ENCODE measurements around the gene TBL1XR1. TPM values are rescaled to one million over a fixed set of nuclear protein-coding genes. Genes with fewer than 3 reads are reported as not detected.

TBL1XR1 gene
- total RNA-seq, 1 experiment from 2014 or later: 180 TPM

GRCh38 chr3:177208781-177209180, 11.5 kb upstream of the TBL1XR1 start:
- CTCF ChIA-PET: no interaction called here

More at GRCh38 chr3:177208781-177209180, 11.5 kb upstream of the TBL1XR1 start:
- DNase-seq (ENCODE audit: low read depth, low spot score) (no peak), ATAC-seq (no peak)
- no peak overlapping the region for H2AFZ ChIP-seq (ENCODE audit: low read depth, low read length, poor library complexity, severe bottlenecking)
- H3K79me2 ChIP-seq (ENCODE audit: insufficient read depth, low read length): no peaks in the 10 kb centered on the region
- H3K27ac ChIP-seq (ENCODE audit: low read depth, low read length): no peak overlapping the region
- BruUV-seq (replicated peaks): no TSS peak
- no peaks in the 10 kb centered on the region for H3K9me2 ChIP-seq (ENCODE audit: insufficient read depth)
- peaks cover 0 to 19% of the 10 kb centered on the region in 2 experiments; a peak in 2 of 4 replicates for H3K4me1 ChIP-seq (ENCODE audit: control insufficient read depth in 1 of 2, insufficient read depth in 2 of 2, low read length in 2 of 2)
- no peaks in the 10 kb centered on the region for H4K20me1 ChIP-seq (ENCODE audit: insufficient read depth)
- no peaks in the 10 kb centered on the region for H3K27me3 ChIP-seq (ENCODE audit: insufficient read depth, low read length)
- intact Hi-C loops (cut with micrococcal nuclease): no loop called here
- no peak overlapping the region for H3K4me2 ChIP-seq (ENCODE audit: low read length)
- H3K36me3 ChIP-seq (ENCODE audit: control insufficient read depth in 1 of 2, insufficient read depth in 2 of 2, low read length in 2 of 2): no peaks in the 10 kb centered on the region
- H3K9me3 ChIP-seq (ENCODE audit: control insufficient read depth in 1 of 2, insufficient read depth in 1 of 2, low read depth in 1 of 2, low read length in 2 of 2): no peaks in the 10 kb centered on the region
- H3K9ac ChIP-seq (ENCODE audit: low read length): no peak overlapping the region
- TF ChIP-seq EZH2 (IDR thresholded peaks at IDR 0.05) (no peak), ZNF274 (IDR thresholded peaks at IDR 0.05; ENCODE audit: low read depth, low read length) (no peak), FOSL1 (IDR thresholded peaks at IDR 0.05; ENCODE audit: low read depth) (no peak), SIN3A (IDR thresholded peaks at IDR 0.05; ENCODE audit: low read depth) (no peak), CBX3 (IDR thresholded peaks at IDR 0.05; ENCODE audit: low read depth) (no peak), SP1 (IDR thresholded peaks at IDR 0.05; ENCODE audit: low read depth) (no peak), ZBTB33 (IDR thresholded peaks at IDR 0.05; ENCODE audit: extremely low read depth, insufficient replicate concordance, low read length) (no peak), POLR2A (IDR thresholded peaks at IDR 0.05; ENCODE audit: borderline replicate concordance, extremely low read depth, insufficient read depth, insufficient read length) (no peak), POLR2AphosphoS5 (IDR thresholded peaks at IDR 0.05; ENCODE audit: low read depth, low read length) (no peak), EGR1 (IDR thresholded peaks at IDR 0.05; ENCODE audit: low read depth) (no peak), REST (IDR thresholded peaks at IDR 0.05; ENCODE audit: low read depth) (no peak), MAX (IDR thresholded peaks at IDR 0.05) (no peak), EZH2phosphoT487 (IDR thresholded peaks at IDR 0.05; ENCODE audit: borderline replicate concordance) (no peak), CEBPB (IDR thresholded peaks at IDR 0.05; ENCODE audit: low read depth) (no peak), RAD21 (IDR thresholded peaks at IDR 0.05; ENCODE audit: low read depth) (no peak), ATF3 (IDR thresholded peaks at IDR 0.05) (no peak), ELF1 (IDR thresholded peaks at IDR 0.05; ENCODE audit: borderline replicate concordance, low read depth) (no peak), SRF (IDR thresholded peaks at IDR 0.05; ENCODE audit: low read depth) (no peak)
- TF ChIP-seq, protein P1, sequence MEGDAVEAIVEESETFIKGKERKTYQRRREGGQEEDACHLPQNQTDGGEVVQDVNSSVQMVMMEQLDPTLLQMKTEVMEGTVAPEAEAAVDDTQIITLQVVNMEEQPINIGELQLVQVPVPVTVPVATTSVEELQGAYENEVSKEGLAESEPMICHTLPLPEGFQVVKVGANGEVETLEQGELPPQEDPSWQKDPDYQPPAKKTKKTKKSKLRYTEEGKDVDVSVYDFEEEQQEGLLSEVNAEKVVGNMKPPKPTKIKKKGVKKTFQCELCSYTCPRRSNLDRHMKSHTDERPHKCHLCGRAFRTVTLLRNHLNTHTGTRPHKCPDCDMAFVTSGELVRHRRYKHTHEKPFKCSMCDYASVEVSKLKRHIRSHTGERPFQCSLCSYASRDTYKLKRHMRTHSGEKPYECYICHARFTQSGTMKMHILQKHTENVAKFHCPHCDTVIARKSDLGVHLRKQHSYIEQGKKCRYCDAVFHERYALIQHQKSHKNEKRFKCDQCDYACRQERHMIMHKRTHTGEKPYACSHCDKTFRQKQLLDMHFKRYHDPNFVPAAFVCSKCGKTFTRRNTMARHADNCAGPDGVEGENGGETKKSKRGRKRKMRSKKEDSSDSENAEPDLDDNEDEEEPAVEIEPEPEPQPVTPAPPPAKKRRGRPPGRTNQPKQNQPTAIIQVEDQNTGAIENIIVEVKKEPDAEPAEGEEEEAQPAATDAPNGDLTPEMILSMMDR (IDR thresholded peaks at IDR 0.05 in 2 of 3, conservative IDR thresholded peaks at IDR 0.05 in 1 of 3; ENCODE audit: borderline replicate concordance in 1 of 3, insufficient read depth in 1 of 3, low read depth in 2 of 3, low read length in 2 of 3): no peak
- ChIA-PET POLR2A (no interaction called here), RAD21 (ENCODE audit: low non-redundant PET in 1 of 2, low total read pairs in 2 of 2, uncharacterized antibody in 2 of 2, unreplicated experiment in 2 of 2) (no interaction called here)
- no peak overlapping the region for H3K4me3 ChIP-seq (replicated peaks in 1 of 2; ENCODE audit: low read depth in 1 of 2, low read length in 2 of 2)

All from HCT116 (cell line).